ENCODE measurements around the gene KCNMA1.
"Not testable (repeated sequence)": the region's sequence is repeated elsewhere in the genome, so short reads cannot be mapped to it uniquely, and the experiment has no call there.

The KCNMA1 gene

GRCh38 chr10:77357185-77357584 is 280.4 kb downstream of the KCNMA1 start:
- no peak for DNase-seq

GRCh38 chr10:77355844-77356243 is 281.8 kb downstream of the KCNMA1 start:
- DNase-seq, result no peak

- DNase-seq, result no peak
These were observed 286.2 kb downstream of the KCNMA1 start for GRCh38 chr10:77351386-77351785.

- DNase-seq, result no peak
These were observed 286.9 kb downstream of the KCNMA1 start for GRCh38 chr10:77350711-77351119.

GRCh38 chr10:77350134-77350533 is 287.5 kb downstream of the KCNMA1 start:
- DNase-seq, result no peak

- DNase-seq, result no peak
These were observed 288.4 kb downstream of the KCNMA1 start for GRCh38 chr10:77349226-77349625.

GRCh38 chr10:77348751-77349150 is 288.9 kb downstream of the KCNMA1 start:
- no peak for DNase-seq

GRCh38 chr10:77348082-77348481 is 289.5 kb downstream of the KCNMA1 start:
- DNase-seq, result no peak

GRCh38 chr10:77347052-77347451 is 290.6 kb downstream of the KCNMA1 start:
- DNase-seq, result no peak

GRCh38 chr10:77341055-77341454 is 296.6 kb downstream of the KCNMA1 start:
- no peak for DNase-seq

- not testable (repeated sequence) for DNase-seq
These were observed 297.7 kb downstream of the KCNMA1 start for GRCh38 chr10:77339872-77340271.

GRCh38 chr10:77339166-77339565 is 298.4 kb downstream of the KCNMA1 start:
- DNase-seq, result no peak

GRCh38 chr10:77338143-77338542 is 299.5 kb downstream of the KCNMA1 start:
- no peak for DNase-seq

GRCh38 chr10:77334501-77334900 is 303.1 kb downstream of the KCNMA1 start:
- no peak for DNase-seq

- peak; percentile 62 for DNase-seq
These were observed 303.8 kb downstream of the KCNMA1 start for GRCh38 chr10:77333610-77334340.

GRCh38 chr10:77332256-77332655 is 305.4 kb downstream of the KCNMA1 start:
- peak; percentile 19 for DNase-seq

GRCh38 chr10:77328272-77328816 is 309.3 kb downstream of the KCNMA1 start:
- no peak for DNase-seq

GRCh38 chr10:77325233-77325537 is 312.4 kb downstream of the KCNMA1 start:
- peak; percentile 85 for DNase-seq

- DNase-seq, result no peak
These were observed 315.8 kb downstream of the KCNMA1 start for GRCh38 chr10:77321838-77322237.

GRCh38 chr10:77320971-77321471 is 316.6 kb downstream of the KCNMA1 start:
- DNase-seq, result no peak

GRCh38 chr10:77319557-77319956 is 318.1 kb downstream of the KCNMA1 start:
- peak; percentile 22 for DNase-seq

- DNase-seq, result no peak
These were observed 318.9 kb downstream of the KCNMA1 start for GRCh38 chr10:77318739-77319138.

GRCh38 chr10:77317221-77317620 is 320.4 kb downstream of the KCNMA1 start:
- DNase-seq, result no peak

GRCh38 chr10:77315496-77316129 is 322.0 kb downstream of the KCNMA1 start:
- no peak for DNase-seq
